ENCODE data around the gene GPR183.

Gene GPR183

GRCh38 chr13:99299920-99300341, 7.3 kb downstream of the GPR183 start:
- no CpG with 5 or more reads among the region's 4 CpGs for WGBS (ENCODE audit: extremely low coverage, insufficient coverage, low lambda C conversion rate)
- DNase-seq, result peak; percentile 78
- no peaks in the 10 kb centered on the region for H3K79me2 ChIP-seq (ENCODE audit: control insufficient read depth, insufficient read depth, low read length)

GRCh38 chr13:99299256-99299919, 7.8 kb downstream of the GPR183 start:
- DNase-seq, result no peak
- Histone ChIP-seq H4K5ac (ENCODE audit: low read length) (no peak overlapping the region), H2BK15ac (replicated peaks; ENCODE audit: low read depth) (no peak overlapping the region), H3K4ac (ENCODE audit: low read depth, low read length) (no peak overlapping the region), H3K79me2 (ENCODE audit: control insufficient read depth, insufficient read depth, low read length) (no peaks in the 10 kb centered on the region), H2BK120ac (ENCODE audit: low read depth, low read length) (no peak overlapping the region), H4K8ac (ENCODE audit: low read depth, low read length) (no peak overlapping the region), H3K4me3 (ENCODE audit: low read length) (no peak overlapping the region), H3K23ac (ENCODE audit: low read length) (no peak overlapping the region), H2AK5ac (ENCODE audit: low read length) (no peak overlapping the region), H3K9ac (ENCODE audit: low read length) (no peak overlapping the region), H3K18ac (ENCODE audit: low read length) (no peak overlapping the region), H3K4me2 (ENCODE audit: low read length) (no peak overlapping the region), H3K79me1 (ENCODE audit: low read length) (peaks cover 3% of the 10 kb centered on the region), H3K27ac (ENCODE audit: low read depth, low read length) (no peak overlapping the region), H3K27me3 (ENCODE audit: insufficient read depth, low read length, poor library complexity) (no peaks in the 10 kb centered on the region), H3K36me3 (ENCODE audit: control insufficient read depth, insufficient read depth, low read length) (no peaks in the 10 kb centered on the region), H3K56ac (ENCODE audit: low read length) (no peak overlapping the region), H2BK5ac (ENCODE audit: low read length) (no peak overlapping the region), H3K4me1 (ENCODE audit: control insufficient read depth, low read depth, low read length) (no peaks in the 10 kb centered on the region)
- WGBS (ENCODE audit: extremely low coverage, insufficient coverage, low lambda C conversion rate), result no CpG with 5 or more reads among the region's 4 CpGs

More at GRCh38 chr13:99299920-99300341, 7.3 kb downstream of the GPR183 start:
- Histone ChIP-seq H3K27ac (ENCODE audit: low read depth, low read length) (no peak overlapping the region), H3K9ac (ENCODE audit: low read length) (no peak overlapping the region), H2AK5ac (ENCODE audit: low read length) (no peak overlapping the region), H4K8ac (ENCODE audit: low read depth, low read length) (no peak overlapping the region), H3K4ac (ENCODE audit: low read depth, low read length) (no peak overlapping the region), H3K23ac (ENCODE audit: low read length) (no peak overlapping the region), H3K18ac (ENCODE audit: low read length) (no peak overlapping the region), H2BK15ac (replicated peaks; ENCODE audit: low read depth) (no peak overlapping the region), H3K36me3 (ENCODE audit: control insufficient read depth, insufficient read depth, low read length) (no peaks in the 10 kb centered on the region), H3K4me2 (ENCODE audit: low read length) (no peak overlapping the region), H3K27me3 (ENCODE audit: insufficient read depth, low read length, poor library complexity) (no peaks in the 10 kb centered on the region), H2BK120ac (ENCODE audit: low read depth, low read length) (no peak overlapping the region), H4K5ac (ENCODE audit: low read length) (no peak overlapping the region), H3K79me1 (ENCODE audit: low read length) (peaks cover 5% of the 10 kb centered on the region), H3K4me3 (ENCODE audit: low read length) (no peak overlapping the region), H3K56ac (ENCODE audit: low read length) (no peak overlapping the region), H2BK5ac (ENCODE audit: low read length) (no peak overlapping the region), H3K4me1 (ENCODE audit: control insufficient read depth, low read depth, low read length) (no peaks in the 10 kb centered on the region)

GRCh38 chr13:99298056-99298455, 9.1 kb downstream of the GPR183 start:
- Histone ChIP-seq H3K79me2 (ENCODE audit: control insufficient read depth, insufficient read depth, low read length) (no peaks in the 10 kb centered on the region), H2BK120ac (ENCODE audit: low read depth, low read length) (no peak overlapping the region), H2BK5ac (ENCODE audit: low read length) (no peak overlapping the region), H3K9ac (ENCODE audit: low read length) (no peak overlapping the region), H3K79me1 (ENCODE audit: low read length) (no peaks in the 10 kb centered on the region), H3K18ac (ENCODE audit: low read length) (no peak overlapping the region), H3K4ac (ENCODE audit: low read depth, low read length) (no peak overlapping the region), H3K36me3 (ENCODE audit: control insufficient read depth, insufficient read depth, low read length) (no peaks in the 10 kb centered on the region), H3K4me3 (ENCODE audit: low read length) (no peak overlapping the region), H3K23ac (ENCODE audit: low read length) (no peak overlapping the region), H3K56ac (ENCODE audit: low read length) (no peak overlapping the region), H2AK5ac (ENCODE audit: low read length) (no peak overlapping the region), H3K4me1 (ENCODE audit: control insufficient read depth, low read depth, low read length) (no peaks in the 10 kb centered on the region), H4K8ac (ENCODE audit: low read depth, low read length) (no peak overlapping the region), H3K4me2 (ENCODE audit: low read length) (no peak overlapping the region), H3K27ac (ENCODE audit: low read depth, low read length) (no peak overlapping the region), H3K27me3 (ENCODE audit: insufficient read depth, low read length, poor library complexity) (no peaks in the 10 kb centered on the region), H2BK15ac (replicated peaks; ENCODE audit: low read depth) (no peak overlapping the region), H4K5ac (ENCODE audit: low read length) (no peak overlapping the region)
- no peak for DNase-seq
- no CpG with 5 or more reads among the region's 2 CpGs for WGBS (ENCODE audit: extremely low coverage, insufficient coverage, low lambda C conversion rate)

DNA sequence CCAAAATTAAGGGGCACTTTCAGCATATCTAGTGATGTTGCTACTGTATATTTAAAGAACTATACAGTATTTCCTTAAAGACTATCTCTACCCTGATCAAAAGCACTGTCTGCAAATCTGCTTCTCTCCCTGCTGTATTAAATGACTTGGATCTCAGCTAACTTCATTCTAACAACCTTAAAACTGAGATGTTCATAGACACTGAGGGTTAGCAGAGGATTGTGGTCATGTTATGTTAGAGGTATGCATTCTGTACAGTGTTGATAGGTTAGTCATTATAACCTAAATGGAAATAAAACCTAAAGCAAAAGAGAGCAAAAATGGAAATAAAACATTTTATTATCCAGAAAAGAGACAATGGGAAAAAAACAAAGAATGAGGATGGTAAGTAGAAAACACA, 9.9 kb downstream of the GPR183 start:
- H3K79me1 ChIP-seq (ENCODE audit: low read length), result no peaks in the 10 kb centered on the region
- no peaks in the 10 kb centered on the region for H3K4me1 ChIP-seq (ENCODE audit: control insufficient read depth, low read depth, low read length)
- H3K23ac ChIP-seq (ENCODE audit: low read length), result no peak overlapping the region
- H2BK120ac ChIP-seq (ENCODE audit: low read depth, low read length), result no peak overlapping the region
- no peak overlapping the region for H3K9ac ChIP-seq (ENCODE audit: low read length)
- H3K4me3 ChIP-seq (ENCODE audit: low read length), result no peak overlapping the region
- H3K4me2 ChIP-seq (ENCODE audit: low read length), result no peak overlapping the region
- H2AK5ac ChIP-seq (ENCODE audit: low read length), result no peak overlapping the region
- no peak overlapping the region for H3K27ac ChIP-seq (ENCODE audit: low read depth, low read length)
- H3K27me3 ChIP-seq (ENCODE audit: insufficient read depth, low read length, poor library complexity), result no peaks in the 10 kb centered on the region
- H2BK15ac ChIP-seq (replicated peaks; ENCODE audit: low read depth), result no peak overlapping the region
- H3K18ac ChIP-seq (ENCODE audit: low read length), result no peak overlapping the region
- no peak overlapping the region for H4K8ac ChIP-seq (ENCODE audit: low read depth, low read length)
- no peak overlapping the region for H3K56ac ChIP-seq (ENCODE audit: low read length)
- H4K5ac ChIP-seq (ENCODE audit: low read length), result no peak overlapping the region
- H3K36me3 ChIP-seq (ENCODE audit: control insufficient read depth, insufficient read depth, low read length), result no peaks in the 10 kb centered on the region
- H2BK5ac ChIP-seq (ENCODE audit: low read length), result no peak overlapping the region
- H3K79me2 ChIP-seq (ENCODE audit: control insufficient read depth, insufficient read depth, low read length), result no peaks in the 10 kb centered on the region
- DNase-seq, result no peak
- no peak overlapping the region for H3K4ac ChIP-seq (ENCODE audit: low read depth, low read length)

- no peak overlapping the region for H2BK15ac ChIP-seq (replicated peaks; ENCODE audit: low read depth)
- no peak overlapping the region for H3K9ac ChIP-seq (ENCODE audit: low read length)
- no peaks in the 10 kb centered on the region for H3K4me1 ChIP-seq (ENCODE audit: control insufficient read depth, low read depth, low read length)
- H4K5ac ChIP-seq (ENCODE audit: low read length), result no peak overlapping the region
- H3K27ac ChIP-seq (ENCODE audit: low read depth, low read length), result no peak overlapping the region
- no peak overlapping the region for H2BK5ac ChIP-seq (ENCODE audit: low read length)
- no peak overlapping the region for H3K56ac ChIP-seq (ENCODE audit: low read length)
- no peaks in the 10 kb centered on the region for H3K36me3 ChIP-seq (ENCODE audit: control insufficient read depth, insufficient read depth, low read length)
- H3K4ac ChIP-seq (ENCODE audit: low read depth, low read length), result no peak overlapping the region
- no peak overlapping the region for H3K4me3 ChIP-seq (ENCODE audit: low read length)
- H3K18ac ChIP-seq (ENCODE audit: low read length), result no peak overlapping the region
- no CpG with 5 or more reads among the region's 4 CpGs for WGBS (ENCODE audit: extremely low coverage, insufficient coverage, low lambda C conversion rate)
- no peak overlapping the region for H4K8ac ChIP-seq (ENCODE audit: low read depth, low read length)
- H2AK5ac ChIP-seq (ENCODE audit: low read length), result no peak overlapping the region
- no peaks in the 10 kb centered on the region for H3K27me3 ChIP-seq (ENCODE audit: insufficient read depth, low read length, poor library complexity)
- DNase-seq, result no peak
- H3K4me2 ChIP-seq (ENCODE audit: low read length), result no peak overlapping the region
- no peaks in the 10 kb centered on the region for H3K79me1 ChIP-seq (ENCODE audit: low read length)
- H2BK120ac ChIP-seq (ENCODE audit: low read depth, low read length), result no peak overlapping the region
- no peak overlapping the region for H3K23ac ChIP-seq (ENCODE audit: low read length)
- no peaks in the 10 kb centered on the region for H3K79me2 ChIP-seq (ENCODE audit: control insufficient read depth, insufficient read depth, low read length)
Observed at GRCh38 chr13:99296398-99296797, 10.8 kb downstream of the GPR183 start.

All from mesendoderm (in vitro differentiated cells).